ENCODE measurements around the gene EHF. TPM values are rescaled to one million over a fixed set of nuclear protein-coding genes. Genes with fewer than 3 reads are reported as not detected.
A peak's percentile ranks its signal among the peaks of the same experiment; 100 is the strongest.

Gene EHF
- total and polyA plus RNA-seq, 2 experiments from 2014 or later = 5.8 to 9.0 TPM

GRCh38 chr11:34599406-34599945 lies 21.4 kb upstream of the EHF start:
- H4K20me1 ChIP-seq (ENCODE audit: insufficient read depth, poor library complexity, severe bottlenecking) = no peaks in the 10 kb centered on the region
- no peak overlapping the region for H3K4me3 ChIP-seq
- WGBS (ENCODE audit: low lambda C conversion rate, missing lambda C conversion rate) = 44% methylated on average over 8 of the region's 8 CpGs
- H3K4me1 ChIP-seq (ENCODE audit: insufficient read depth) = peaks cover 42% of the 10 kb centered on the region
- no peaks in the 10 kb centered on the region for H3K9me2 ChIP-seq (replicated peaks; ENCODE audit: insufficient read depth)
- peak overlapping the region; percentile 69 for H3K4me2 ChIP-seq
- peak overlapping the region; percentile 93 for H3K27ac ChIP-seq
- DNase-seq (ENCODE audit: low spot score) = peak; percentile 38
- H3K79me2 ChIP-seq = no peaks in the 10 kb centered on the region
- no peaks in the 10 kb centered on the region for H3K9me3 ChIP-seq (ENCODE audit: low read depth)
- H3K27me3 ChIP-seq = no peaks in the 10 kb centered on the region
- no peak for TF ChIP-seq EZH2 (IDR thresholded peaks at IDR 0.05; ENCODE audit: borderline replicate concordance)
- TF ChIP-seq EZH2phosphoT487 (IDR thresholded peaks at IDR 0.05; ENCODE audit: low read depth, severe bottlenecking, unreplicated experiment) = no peak
- TF ChIP-seq CTCF (IDR thresholded peaks at IDR 0.05; ENCODE audit: poor library complexity) = no peak
- no peak overlapping the region for H2AFZ ChIP-seq
- no peaks in the 10 kb centered on the region for H3K36me3 ChIP-seq (replicated peaks; ENCODE audit: insufficient read depth, low read depth)

GRCh38 chr11:34600339-34601084 lies 20.4 kb upstream of the EHF start:
- H3K4me2 ChIP-seq = peak overlapping the region; percentile 69
- no peaks in the 10 kb centered on the region for H3K79me2 ChIP-seq
- peak; percentile 78 for DNase-seq (ENCODE audit: low spot score)
- TF ChIP-seq EZH2phosphoT487 (IDR thresholded peaks at IDR 0.05; ENCODE audit: low read depth, severe bottlenecking, unreplicated experiment) (no peak), CTCF (IDR thresholded peaks at IDR 0.05; ENCODE audit: poor library complexity) (no peak), EZH2 (IDR thresholded peaks at IDR 0.05; ENCODE audit: borderline replicate concordance) (no peak)
- peaks cover 42% of the 10 kb centered on the region for H3K4me1 ChIP-seq (ENCODE audit: insufficient read depth)
- H4K20me1 ChIP-seq (ENCODE audit: insufficient read depth, poor library complexity, severe bottlenecking) = no peaks in the 10 kb centered on the region
- 15% methylated on average over 11 of the region's 11 CpGs for WGBS (ENCODE audit: low lambda C conversion rate, missing lambda C conversion rate)
- peak overlapping the region; percentile 32 for H2AFZ ChIP-seq
- H3K27me3 ChIP-seq = no peaks in the 10 kb centered on the region
- H3K9me2 ChIP-seq (replicated peaks; ENCODE audit: insufficient read depth) = no peaks in the 10 kb centered on the region
- H3K27ac ChIP-seq = peak overlapping the region; percentile 93
- H3K36me3 ChIP-seq (replicated peaks; ENCODE audit: insufficient read depth, low read depth) = no peaks in the 10 kb centered on the region
- H3K4me3 ChIP-seq = no peak overlapping the region
- no peaks in the 10 kb centered on the region for H3K9me3 ChIP-seq (ENCODE audit: low read depth)

- no peak overlapping the region for H3K4me3 ChIP-seq
- H3K27me3 ChIP-seq = no peaks in the 10 kb centered on the region
- H3K79me2 ChIP-seq = no peaks in the 10 kb centered on the region
- H3K9me2 ChIP-seq (replicated peaks; ENCODE audit: insufficient read depth) = no peaks in the 10 kb centered on the region
- no peak for TF ChIP-seq EZH2 (IDR thresholded peaks at IDR 0.05; ENCODE audit: borderline replicate concordance)
- no peak for TF ChIP-seq CTCF (IDR thresholded peaks at IDR 0.05; ENCODE audit: poor library complexity)
- no peak for TF ChIP-seq EZH2phosphoT487 (IDR thresholded peaks at IDR 0.05; ENCODE audit: low read depth, severe bottlenecking, unreplicated experiment)
- H3K36me3 ChIP-seq (replicated peaks; ENCODE audit: insufficient read depth, low read depth) = no peaks in the 10 kb centered on the region
- no peaks in the 10 kb centered on the region for H4K20me1 ChIP-seq (ENCODE audit: insufficient read depth, poor library complexity, severe bottlenecking)
- H3K4me2 ChIP-seq = peak overlapping the region; percentile 69
- H3K9me3 ChIP-seq (ENCODE audit: low read depth) = no peaks in the 10 kb centered on the region
- H3K4me1 ChIP-seq (ENCODE audit: insufficient read depth) = peaks cover 42% of the 10 kb centered on the region
- WGBS (ENCODE audit: low lambda C conversion rate, missing lambda C conversion rate) = 23% methylated on average over 2 of the region's 2 CpGs
- no peak overlapping the region for H2AFZ ChIP-seq
- H3K27ac ChIP-seq = peak overlapping the region; percentile 93
- DNase-seq (ENCODE audit: low spot score) = peak; percentile 41
These were observed 19.8 kb upstream of the EHF start for GRCh38 chr11:34601085-34601444.

All from hepatocyte (in vitro differentiated cells).